NCI-H2107 treated with DMSO at 0.1 percent for 48 hours (cell line): ENCODE data around the gene ARRB2.
"Not testable (repeated sequence)": the region's sequence is repeated elsewhere in the genome, so short reads cannot be mapped to it uniquely, and the experiment has no call there.

Experiments
- DNase-seq: peaks from one replicate; lab custom pipeline; 2025; ENCODE audit not compliant: unreplicated experiment; lab: John Stamatoyannopoulos, UW

Gene ARRB2

GRCh38 chr17:4699401-4700056, 10.9 kb upstream of the ARRB2 start:
- not testable (repeated sequence) for DNase-seq

- no peak for DNase-seq
Observed at GRCh38 chr17:4701116-4701515, 9.3 kb upstream of the ARRB2 start.

DNA sequence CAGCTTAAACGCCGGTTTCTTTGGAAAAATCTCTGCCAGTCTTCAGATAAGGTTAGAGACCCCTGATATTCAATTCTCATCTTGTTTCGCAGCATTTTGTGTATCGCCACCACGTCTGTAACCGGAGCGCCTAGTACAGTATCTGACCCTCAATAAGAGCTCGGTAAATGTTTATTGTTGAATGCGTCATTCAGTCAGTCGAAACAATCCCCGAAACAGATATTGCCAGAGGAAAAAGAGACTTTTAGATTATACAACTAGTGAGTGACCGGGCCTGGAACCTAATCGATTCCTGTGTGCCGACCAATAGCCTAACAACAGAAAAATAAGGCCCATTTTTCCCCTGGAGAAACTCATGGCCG, 7.1 kb upstream of the ARRB2 start:
- no peak for DNase-seq

GRCh38 chr17:4704574-4704907, 5.9 kb upstream of the ARRB2 start:
- DNase-seq, result not testable (repeated sequence)

- no peak for DNase-seq
Observed at GRCh38 chr17:4704991-4705390, 5.4 kb upstream of the ARRB2 start.

GRCh38 chr17:4706121-4706520, 4.3 kb upstream of the ARRB2 start:
- no peak for DNase-seq

- no peak for DNase-seq
Observed at GRCh38 chr17:4708436-4708835, 2.0 kb upstream of the ARRB2 start.

- DNase-seq, result no peak
Observed at GRCh38 chr17:4710693-4711634, 532 bp downstream of the ARRB2 start.

GRCh38 chr17:4711661-4712181, 1.3 kb downstream of the ARRB2 start:
- DNase-seq, result no peak

GRCh38 chr17:4712526-4712925, 2.1 kb downstream of the ARRB2 start:
- DNase-seq, result no peak

GRCh38 chr17:4714340-4715062, 4.1 kb downstream of the ARRB2 start:
- DNase-seq, result not testable (repeated sequence)

DNA sequence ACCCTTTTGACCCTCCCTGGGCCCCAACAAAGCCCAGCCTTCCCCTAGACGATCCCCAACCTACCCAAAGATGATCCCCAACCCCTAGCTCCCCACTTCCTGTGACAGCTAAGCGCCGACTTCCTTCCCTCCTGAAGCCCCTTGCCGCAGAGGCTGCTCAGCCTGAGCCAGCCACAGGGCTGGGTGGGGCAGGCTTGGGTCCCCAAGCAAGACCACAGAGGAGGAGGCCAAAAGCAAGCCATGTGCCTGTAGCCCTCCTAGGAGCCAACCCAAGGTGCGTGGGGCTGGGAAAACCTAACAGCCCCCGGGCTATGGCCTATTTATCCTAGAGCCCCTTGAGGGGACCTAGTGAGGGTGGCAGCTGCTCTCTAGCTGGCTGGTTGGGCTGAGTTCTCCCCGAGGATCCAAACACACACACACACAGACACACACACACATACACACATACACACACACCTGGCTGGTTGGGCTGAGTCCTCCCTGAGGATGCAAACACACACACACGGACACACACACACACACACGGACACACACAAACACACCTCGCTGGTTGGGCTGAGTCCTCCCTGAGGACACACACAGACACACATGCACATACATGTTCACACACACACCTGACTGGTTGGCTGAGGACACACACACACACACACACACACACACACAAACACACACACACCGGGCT, 4.8 kb downstream of the ARRB2 start:
- no peak for DNase-seq

- no peak for DNase-seq
Observed at GRCh38 chr17:4716081-4716480, 5.6 kb downstream of the ARRB2 start.

- DNase-seq, result no peak
Observed at GRCh38 chr17:4717791-4718190, 7.4 kb downstream of the ARRB2 start.

DNA sequence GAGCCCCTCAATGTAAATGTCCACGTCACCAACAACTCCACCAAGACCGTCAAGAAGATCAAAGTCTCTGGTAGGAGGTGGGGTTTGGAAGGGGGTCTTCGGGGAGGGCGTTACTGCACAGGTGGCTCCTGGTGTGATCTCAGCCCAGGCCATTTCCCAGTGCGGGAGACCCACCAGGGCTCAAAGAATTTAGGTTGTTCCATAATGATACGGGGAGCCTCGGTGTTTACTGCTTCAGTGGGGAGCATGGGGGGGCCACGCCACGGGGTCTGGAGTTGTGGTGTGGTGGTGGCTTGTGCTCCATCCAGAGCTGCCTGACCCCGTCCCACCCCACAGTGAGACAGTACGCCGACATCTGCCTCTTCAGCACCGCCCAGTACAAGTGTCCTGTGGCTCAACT, 7.8 kb downstream of the ARRB2 start:
- no peak for DNase-seq

DNA sequence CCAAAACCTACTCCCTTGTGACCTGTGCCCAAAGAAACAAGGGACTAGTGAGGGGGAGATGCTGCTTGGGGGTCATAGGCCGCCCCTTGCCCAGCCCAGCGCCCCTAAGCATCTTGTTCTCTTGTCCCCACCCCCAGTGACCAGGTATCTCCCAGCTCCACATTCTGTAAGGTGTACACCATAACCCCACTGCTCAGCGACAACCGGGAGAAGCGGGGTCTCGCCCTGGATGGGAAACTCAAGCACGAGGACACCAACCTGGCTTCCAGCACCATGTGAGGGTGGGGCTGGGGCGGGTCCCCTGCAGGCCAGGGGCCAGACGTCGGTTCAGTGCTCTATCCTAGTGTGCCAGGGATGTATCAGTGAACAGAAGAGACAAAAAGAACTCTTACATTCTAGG, 8.7 kb downstream of the ARRB2 start:
- DNase-seq, result no peak

- DNase-seq, result no peak
Observed at GRCh38 chr17:4719684-4720221, 9.3 kb downstream of the ARRB2 start.

- no peak for DNase-seq
Observed at GRCh38 chr17:4720787-4721186, 10.4 kb downstream of the ARRB2 start.

- no peak for DNase-seq
Observed at GRCh38 chr17:4721203-4722135, 11.0 kb downstream of the ARRB2 start.
